GM19328 (cell line): ENCODE measurements around the gene WFIKKN1.
"Not testable (repeated sequence)": the region's sequence is repeated elsewhere in the genome, so short reads cannot be mapped to it uniquely, and the experiment has no call there.

Experiments
- ATAC-seq: cut with Tn5 transposase; IDR thresholded peaks from one replicate; pipeline ENCODE4 v1.9.1; 2021; ENCODE audit warnings: mild to moderate bottlenecking, moderate library complexity; ENCODE audit not compliant: unreplicated experiment

Gene WFIKKN1

GRCh38 chr16:595094-595528 is 35.7 kb upstream of the WFIKKN1 start:
- no peak for ATAC-seq

GRCh38 chr16:595942-596735 is 34.6 kb upstream of the WFIKKN1 start:
- no peak for ATAC-seq

- no peak for ATAC-seq
These were observed 34.1 kb upstream of the WFIKKN1 start for GRCh38 chr16:596736-597060.

GRCh38 chr16:597655-598054 is 33.1 kb upstream of the WFIKKN1 start:
- ATAC-seq = not testable (repeated sequence)

- no peak for ATAC-seq
These were observed 31.7 kb upstream of the WFIKKN1 start for GRCh38 chr16:598823-599739.

GRCh38 chr16:600781-601180 is 30.0 kb upstream of the WFIKKN1 start:
- ATAC-seq = no peak

GRCh38 chr16:603933-604332 is 26.9 kb upstream of the WFIKKN1 start:
- ATAC-seq = no peak

- ATAC-seq = no peak
These were observed 24.0 kb upstream of the WFIKKN1 start for GRCh38 chr16:606656-607307.

- no peak for ATAC-seq
These were observed 22.8 kb upstream of the WFIKKN1 start for GRCh38 chr16:608019-608418.

GRCh38 chr16:609316-609715 is 21.5 kb upstream of the WFIKKN1 start:
- ATAC-seq = no peak

- ATAC-seq = no peak
These were observed 20.8 kb upstream of the WFIKKN1 start for GRCh38 chr16:609984-610383.

GRCh38 chr16:610513-611381 is 20.0 kb upstream of the WFIKKN1 start:
- no peak for ATAC-seq

- ATAC-seq = no peak
These were observed 15.7 kb upstream of the WFIKKN1 start for GRCh38 chr16:615122-615521.

GRCh38 chr16:616733-617586 is 13.8 kb upstream of the WFIKKN1 start:
- no peak for ATAC-seq

- ATAC-seq = no peak
These were observed 12.9 kb upstream of the WFIKKN1 start for GRCh38 chr16:617855-618254.

GRCh38 chr16:619476-620100 is 11.2 kb upstream of the WFIKKN1 start:
- ATAC-seq = no peak

- ATAC-seq = no peak
These were observed 9.9 kb upstream of the WFIKKN1 start for GRCh38 chr16:620700-621525.

GRCh38 chr16:621526-622105 is 9.2 kb upstream of the WFIKKN1 start:
- ATAC-seq = no peak
